Stimulated activated CD4-positive, alpha-beta T cell treated with anti-CD3 and anti-CD28 coated beads, Interleukin-15, amount 100 ng/mL, for 48 hours (primary cell): ENCODE results near the gene BTBD9.
"Not testable (repeated sequence)": the region's sequence is repeated elsewhere in the genome, so short reads cannot be mapped to it uniquely, and the experiment has no call there.

ENCODE experiments used
- DNase-seq, 2 donors: peaks; one replicate each; pipeline ENCODE4 v3.0.0-alpha.2; 2020; ENCODE audit warnings: low read depth in 2 of 2

Gene BTBD9

GRCh38 chr6:38389875-38390274, 249.9 kb downstream of the BTBD9 start:
- no peak for DNase-seq

- DNase-seq: no peak
Observed at GRCh38 chr6:38387971-38388370, 251.8 kb downstream of the BTBD9 start.

DNA sequence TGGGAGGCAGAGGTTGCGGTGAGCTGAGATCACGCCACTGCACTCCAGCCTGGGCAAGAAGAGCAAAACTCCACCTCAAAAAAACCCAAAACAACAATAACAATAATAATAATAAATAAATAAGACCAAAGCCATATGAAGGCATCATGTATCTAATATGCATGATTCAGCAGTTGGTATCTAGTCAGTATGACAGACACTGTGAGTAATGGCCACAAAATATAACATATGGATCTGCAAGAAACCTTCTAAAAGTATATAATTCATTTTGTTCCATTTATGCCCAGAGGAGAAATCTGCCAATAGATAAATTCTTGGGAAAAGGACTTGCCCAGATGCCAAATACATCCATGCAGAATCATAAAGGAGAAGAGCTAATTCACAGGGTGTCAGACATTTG, 252.3 kb downstream of the BTBD9 start:
- DNase-seq: no peak

DNA sequence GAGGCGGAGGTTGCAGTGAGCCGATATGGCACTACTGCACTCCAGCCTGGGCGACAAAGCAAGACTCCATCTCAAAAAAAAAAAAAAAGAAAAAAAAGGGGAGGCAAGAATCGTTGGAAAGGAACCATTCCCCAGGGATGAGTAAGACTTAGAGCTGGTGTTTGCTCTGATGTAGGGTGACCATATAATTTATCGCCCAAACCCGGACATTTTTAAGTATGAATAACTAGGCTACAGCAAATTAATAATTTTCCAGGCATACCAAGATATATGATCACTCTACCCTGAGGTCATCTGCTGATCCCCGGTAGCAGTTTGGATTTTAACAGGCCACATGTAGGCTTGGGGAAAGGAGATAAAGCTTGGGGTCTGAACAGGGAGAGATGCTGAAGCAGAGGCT, 260.9 kb downstream of the BTBD9 start:
- no peak for DNase-seq

- DNase-seq: no peak
Observed at GRCh38 chr6:38375937-38376336, 263.8 kb downstream of the BTBD9 start.

DNA sequence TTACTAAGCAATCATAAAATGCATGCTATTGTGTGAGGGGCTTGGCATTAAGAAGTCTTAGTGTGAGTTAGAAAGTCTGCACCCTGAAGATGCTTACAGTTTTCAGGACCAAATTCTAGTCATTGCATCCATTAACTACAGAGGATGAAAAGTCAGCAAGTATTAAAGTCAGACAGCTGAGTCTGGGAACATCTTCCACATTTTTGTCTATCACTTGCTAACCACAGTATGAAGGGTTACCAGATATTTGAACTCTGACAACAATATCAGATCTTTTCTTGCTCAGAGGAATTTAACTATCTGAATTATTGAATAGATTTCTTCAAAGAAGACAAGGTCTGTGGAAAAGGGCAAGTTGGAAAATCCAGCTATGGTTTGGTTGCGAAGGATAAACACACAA, 264.4 kb downstream of the BTBD9 start:
- no peak for DNase-seq

- DNase-seq: no peak
Observed at GRCh38 chr6:38371881-38372280, 267.8 kb downstream of the BTBD9 start.

DNA sequence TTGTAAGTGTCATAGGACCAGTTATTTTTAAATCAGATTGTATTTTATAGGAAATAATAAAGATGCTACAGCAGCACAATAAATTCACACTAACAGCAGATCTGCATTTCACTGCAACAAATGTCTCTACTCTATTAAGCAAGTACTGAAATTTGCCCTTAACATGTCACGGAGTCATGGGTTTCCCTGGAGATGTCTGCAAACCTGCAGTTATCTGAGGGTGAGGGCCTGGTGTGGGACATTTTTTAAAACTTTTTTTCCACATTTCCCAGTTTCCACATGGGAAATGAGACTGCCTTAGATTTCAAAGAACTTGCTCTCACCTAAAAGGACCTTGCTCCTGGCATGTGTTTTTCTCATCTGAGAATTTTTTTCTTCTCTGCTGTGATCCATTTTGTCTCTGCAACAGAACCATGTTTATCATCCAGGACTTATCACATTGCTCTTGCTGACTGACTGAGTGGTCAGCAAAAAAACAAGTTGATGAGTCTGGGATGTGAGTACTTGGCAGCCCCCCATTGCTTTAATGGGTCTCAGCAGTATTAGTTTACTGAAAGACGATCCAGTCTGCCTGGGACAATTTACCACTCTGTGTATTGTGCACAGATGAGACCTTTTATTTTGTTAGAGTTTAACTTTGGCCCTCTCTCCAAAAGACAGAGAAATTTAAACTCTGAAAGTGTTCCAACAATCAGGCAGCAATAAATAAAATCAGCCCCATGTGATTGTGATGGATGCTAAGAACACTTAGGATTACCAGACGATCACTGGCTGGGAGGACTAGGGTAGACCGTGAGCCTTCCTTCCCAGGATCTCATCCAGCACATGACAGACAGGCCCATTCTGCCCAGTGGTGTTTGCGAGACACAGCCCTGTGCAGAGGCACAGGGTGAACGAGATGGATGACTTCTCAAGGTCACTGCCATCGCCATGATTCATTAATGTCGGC, 268.8 kb downstream of the BTBD9 start:
- DNase-seq: no peak

DNA sequence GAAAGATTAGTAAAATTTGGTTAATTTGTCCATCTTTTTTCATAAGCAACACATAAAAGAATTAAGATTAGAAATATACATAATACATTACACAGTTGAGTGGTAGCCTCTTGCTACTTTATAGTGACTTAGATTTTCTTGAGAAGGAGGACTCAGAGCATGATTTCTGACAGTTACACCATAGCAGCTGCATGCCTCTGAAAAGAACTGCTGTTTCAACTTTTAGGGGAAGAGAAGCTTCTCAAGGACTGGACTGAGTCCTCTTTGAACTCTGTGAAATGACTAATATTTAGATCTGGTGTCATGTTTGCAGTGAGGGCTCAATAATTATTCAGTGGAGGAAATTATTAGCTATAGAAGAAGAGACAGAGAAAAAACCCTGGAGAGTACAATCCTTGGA, 272.5 kb downstream of the BTBD9 start:
- DNase-seq: no peak

- DNase-seq: no peak
Observed at GRCh38 chr6:38366234-38366633, 273.5 kb downstream of the BTBD9 start.

DNA sequence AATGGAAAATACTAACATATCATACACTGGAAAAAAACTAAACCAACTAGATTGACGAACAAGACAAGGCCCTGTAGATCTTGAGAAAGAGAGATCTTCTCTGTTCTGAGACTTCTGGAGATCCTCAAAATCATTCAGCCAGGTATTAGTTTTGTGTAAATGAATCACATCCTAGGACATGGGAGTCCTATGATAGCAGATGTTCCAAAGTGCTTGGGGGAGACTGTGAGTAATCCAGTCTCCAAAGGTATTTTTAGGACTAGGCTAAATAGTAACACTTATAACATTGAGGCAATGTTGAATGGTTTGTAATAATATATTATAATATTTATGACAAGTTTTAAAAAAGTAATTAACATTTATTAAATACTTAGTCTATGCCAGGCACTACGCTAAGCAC, 275.0 kb downstream of the BTBD9 start:
- no peak for DNase-seq

DNA sequence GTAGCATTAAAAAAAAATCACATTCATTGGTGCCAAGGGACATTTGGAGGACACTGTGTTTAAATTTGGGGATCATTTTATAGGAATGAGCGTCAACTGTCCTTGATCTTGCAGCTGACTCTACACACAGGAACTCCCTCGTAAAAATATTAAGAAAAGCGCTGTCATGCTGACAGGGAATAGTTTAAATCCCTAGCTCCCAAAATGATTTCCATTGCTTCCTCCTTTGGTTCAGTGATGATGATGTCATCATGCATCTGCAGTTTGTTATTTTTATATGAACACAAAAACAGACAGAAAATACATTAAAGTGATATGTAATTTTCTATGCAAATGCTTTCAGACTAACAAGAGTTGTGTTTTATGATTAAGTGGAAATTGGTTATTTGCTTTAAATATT, 275.6 kb downstream of the BTBD9 start:
- DNase-seq: no peak

DNA sequence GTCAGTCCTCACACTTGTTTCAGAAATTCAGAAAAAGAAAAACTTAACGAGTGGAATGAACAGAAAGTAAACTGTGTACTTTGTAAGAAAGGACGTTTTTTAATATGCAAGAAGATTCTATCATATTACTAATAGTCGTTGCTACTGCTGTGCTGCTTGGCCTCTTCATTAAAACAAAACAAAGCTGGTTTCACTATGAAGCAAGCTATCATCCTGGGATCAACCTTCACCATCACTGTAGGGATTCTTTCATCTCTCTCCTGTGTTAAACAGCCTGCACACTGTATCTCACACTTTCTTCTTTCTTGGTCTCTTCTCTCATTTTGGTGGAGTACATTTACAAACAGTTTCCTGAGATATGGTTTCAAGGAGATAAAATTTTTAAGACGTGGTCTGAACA, 284.2 kb downstream of the BTBD9 start:
- no peak for DNase-seq

DNA sequence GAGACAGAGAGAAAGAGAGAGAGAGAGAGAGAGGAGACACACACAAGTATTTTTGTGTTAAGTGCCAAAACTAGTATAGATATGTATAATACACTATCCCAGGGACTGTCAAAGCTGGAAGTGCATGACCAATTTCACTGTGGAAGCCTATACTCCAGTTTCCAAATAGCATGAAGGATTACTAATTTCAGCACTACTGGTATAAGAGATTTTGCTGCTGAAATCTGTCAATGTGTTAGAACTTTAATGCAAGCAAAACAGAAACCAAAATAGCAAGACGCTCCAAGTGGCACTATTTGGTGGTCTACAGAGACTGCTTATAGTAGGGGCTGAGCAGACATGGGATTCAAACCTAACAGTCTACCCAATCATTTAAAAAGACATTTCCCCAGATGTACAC, 284.8 kb downstream of the BTBD9 start:
- DNase-seq: no peak

DNA sequence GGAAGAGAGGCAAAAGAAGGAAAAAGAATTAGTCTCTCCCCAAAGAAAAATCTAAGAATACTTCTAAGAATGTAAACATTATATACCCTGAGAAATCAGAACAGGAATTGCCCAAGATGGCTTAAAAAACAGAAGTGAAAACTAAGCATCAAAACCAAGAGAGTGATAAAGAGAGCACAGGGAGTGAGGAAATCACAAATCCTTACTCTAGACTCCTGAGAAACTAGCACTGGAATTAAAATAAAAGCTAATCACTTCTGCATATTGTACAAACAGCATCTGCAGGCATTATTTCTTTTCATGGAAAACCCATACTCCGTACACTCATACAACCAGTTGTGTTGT, 285.7 kb downstream of the BTBD9 start:
- no peak for DNase-seq

DNA sequence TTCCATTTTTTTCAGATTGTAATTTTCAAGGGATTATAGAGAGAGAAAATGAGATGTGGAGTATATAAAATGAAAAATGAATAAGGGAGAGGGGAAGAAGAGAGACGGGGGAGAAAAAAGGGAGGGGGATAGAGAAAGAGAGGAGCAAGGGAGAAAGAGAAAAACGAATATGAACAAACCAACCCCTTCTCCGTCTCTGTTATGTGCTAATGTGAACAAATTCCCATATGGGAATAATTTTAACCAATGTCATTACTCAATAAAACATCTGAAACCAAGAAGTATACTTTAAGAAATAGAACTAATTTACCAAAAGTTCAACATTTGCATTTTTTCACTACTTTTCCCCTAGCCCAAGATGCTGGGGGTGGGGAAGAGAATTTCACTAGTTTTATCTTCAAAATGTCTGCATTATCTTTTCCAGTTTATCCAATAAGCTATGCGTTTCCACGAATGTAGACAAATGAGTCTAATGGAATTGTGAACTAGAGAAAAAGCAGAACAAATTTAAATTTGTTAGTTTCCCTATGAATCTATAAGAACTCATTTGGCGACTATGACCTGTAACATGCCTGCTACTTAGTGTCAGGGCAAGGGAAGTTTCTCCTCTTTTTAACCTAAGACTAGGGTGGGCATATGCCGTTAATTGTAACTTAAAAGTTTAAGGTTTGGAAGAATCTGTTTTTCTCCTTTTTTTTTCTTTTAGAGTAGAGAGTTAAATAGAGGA, 286.3 kb downstream of the BTBD9 start:
- DNase-seq: no peak

DNA sequence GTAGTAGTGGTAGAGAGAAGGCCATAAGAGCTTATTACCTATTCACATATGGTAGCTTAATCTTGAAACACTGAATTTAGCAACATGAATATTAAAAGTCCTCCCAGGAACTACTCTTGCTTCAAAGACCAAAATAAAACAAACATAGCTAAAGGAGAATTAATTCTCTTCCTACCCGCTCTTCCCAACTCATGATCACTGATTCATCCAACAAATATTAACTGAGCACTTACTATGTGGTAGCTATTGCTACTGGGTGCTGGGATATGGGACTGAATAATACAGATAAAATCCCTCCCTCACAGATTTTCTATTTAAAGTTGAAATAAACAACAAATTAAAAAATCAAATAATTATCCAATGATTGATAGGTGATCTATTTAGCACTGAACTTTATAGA, 287.1 kb downstream of the BTBD9 start:
- DNase-seq: no peak

DNA sequence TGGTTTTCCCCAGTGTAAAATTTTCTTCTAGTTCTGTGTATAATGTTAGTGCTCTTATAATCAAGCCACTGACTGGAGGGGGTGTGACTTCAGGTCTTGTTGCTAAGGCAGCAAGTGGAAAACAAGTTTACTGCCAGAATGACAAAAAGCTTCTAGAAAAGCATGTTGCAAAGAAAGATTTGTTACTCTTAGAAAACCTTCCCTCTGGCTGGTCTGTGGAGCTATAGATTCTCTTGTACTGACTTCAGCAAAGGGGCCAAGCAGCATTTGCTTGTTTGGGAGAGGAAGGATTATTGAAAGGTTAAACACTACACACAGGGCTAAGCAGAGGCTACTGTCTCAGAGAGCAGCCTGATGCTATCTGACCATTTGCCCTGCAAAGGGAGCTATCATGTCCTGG, 288.8 kb downstream of the BTBD9 start:
- no peak for DNase-seq

GRCh38 chr6:38350220-38350619, 289.5 kb downstream of the BTBD9 start:
- no peak for DNase-seq

DNA sequence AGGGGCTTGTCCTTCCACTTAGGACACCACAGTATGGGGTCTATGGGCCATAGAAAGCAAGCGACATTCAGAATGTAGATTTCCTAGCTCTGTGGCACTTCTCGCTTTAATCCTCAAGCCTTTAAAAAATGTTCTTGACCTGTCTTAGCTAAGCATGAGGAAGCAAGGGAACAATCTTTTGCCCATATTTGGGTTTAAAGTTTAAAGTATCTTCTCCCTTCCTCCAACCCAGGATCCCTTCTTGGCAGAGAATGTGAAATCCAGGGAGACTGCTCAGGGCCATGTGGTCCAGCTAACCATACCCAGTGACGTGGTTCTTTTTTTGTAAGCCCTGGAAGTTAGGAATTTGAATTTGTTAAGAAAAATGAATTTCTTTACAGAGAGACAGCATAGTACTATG, 289.9 kb downstream of the BTBD9 start:
- no peak for DNase-seq

- DNase-seq: no peak
Observed at GRCh38 chr6:38349221-38349620, 290.5 kb downstream of the BTBD9 start.

DNA sequence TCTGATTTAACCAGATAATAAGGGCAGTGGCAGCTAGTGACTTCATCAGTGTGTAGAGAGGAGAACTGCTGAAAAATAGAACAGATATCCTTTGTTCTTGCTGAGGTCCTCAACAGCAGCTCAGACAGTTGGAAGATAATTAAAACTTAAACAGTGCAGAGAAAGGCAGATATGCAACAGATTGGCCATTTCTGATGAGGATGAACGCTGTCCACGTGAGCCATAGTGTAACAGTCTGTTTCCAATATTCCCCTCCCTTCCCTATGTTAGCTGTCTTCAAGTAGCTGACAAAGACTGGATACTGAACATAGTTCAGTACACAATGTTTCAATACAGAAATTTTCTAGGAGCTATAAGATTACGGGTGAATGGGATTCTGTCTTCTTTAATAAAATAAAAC, 291.4 kb downstream of the BTBD9 start:
- DNase-seq: no peak

GRCh38 chr6:38347829-38348228, 291.9 kb downstream of the BTBD9 start:
- DNase-seq: not testable (repeated sequence)
